Astrocyte of the cerebellum (primary cell): ENCODE measurements around the gene EXD3.

Experiments used
- DNase-seq: peaks from one replicate; pipeline ENCODE4 v3.0.0-alpha.2; 2011; ENCODE audit warnings: low read depth
- H3K4me3 ChIP-seq: 2 replicates; pipeline ENCODE4 v1.5.1; 2011; ENCODE audit warnings: mild to moderate bottlenecking, low read depth, low read length, moderate library complexity
- CTCF ChIP-seq: IDR thresholded peaks from 2 replicates; pipeline ENCODE4 v1.5.1; 2012; ENCODE audit warnings: low read length, low read depth, moderate library complexity, mild to moderate bottlenecking; ENCODE audit errors: missing control alignments
- in situ Hi-C: cut with HindIII; loops from 2 replicates; pipeline ENCODE4 v1.10.0; 2017; ENCODE audit warnings: low sequenced_read_pairs

EXD3 gene

GRCh38 chr9:137461316-137461662, 38.3 kb upstream of the EXD3 start:
- no peak overlapping the region for H3K4me3 ChIP-seq
- in situ Hi-C loops, result no loop called here
- TF ChIP-seq CTCF, result no peak
- no peak for DNase-seq

- TF ChIP-seq CTCF, result no peak
- H3K4me3 ChIP-seq, result no peak overlapping the region
- DNase-seq, result no peak
- in situ Hi-C loops, result no loop called here
Measured at GRCh38 chr9:137460363-137461315, 37.7 kb upstream of the EXD3 start.

GRCh38 chr9:137459601-137460362, 36.8 kb upstream of the EXD3 start:
- no peak for TF ChIP-seq CTCF
- no peak for DNase-seq
- in situ Hi-C loops, result no loop called here
- H3K4me3 ChIP-seq, result peak overlapping the region; percentile 76

GRCh38 chr9:137459152-137459600, 36.2 kb upstream of the EXD3 start, which contains the start of gene NSMF:
TSS of gene NSMF (minus strand) at chr9:137459334. CDS start at chr9:137459102, 232 bp downstream.
- no peak for TF ChIP-seq CTCF
- DNase-seq, result peak; percentile 55
- peak within 1 kb of the TSS; percentile 76 for H3K4me3 ChIP-seq
- in situ Hi-C loops, result no loop called here

GRCh38 chr9:137458194-137459151, 35.5 kb upstream of the EXD3 start:
- in situ Hi-C loops, result no loop called here
- peak overlapping the region; percentile 76 for H3K4me3 ChIP-seq
- TF ChIP-seq CTCF, result no peak
- no peak for DNase-seq
